Neural cell (in vitro differentiated cells): Measurements from ENCODE around the gene AGFG2.

Experiments
- EP300 ChIP-seq: fragments of 450-650 bp; conservative IDR thresholded peaks from 2 replicates; pipeline ENCODE4 v1.6.1; 2014; ENCODE audit warnings: antibody characterized with exemption, mild to moderate bottlenecking, moderate library complexity; ENCODE audit not compliant: poor library complexity, severe bottlenecking
- POLR2AphosphoS5 ChIP-seq: IDR thresholded peaks from 2 replicates; pipeline ENCODE4 v1.6.1; 2012
- TAF1 ChIP-seq: IDR thresholded peaks from 2 replicates; pipeline ENCODE4 v1.6.1; 2012; ENCODE audit warnings: low read depth
- TF ChIP-seq, protein P1 (sequence below): fragments of 450-650 bp; IDR thresholded peaks from 2 replicates; pipeline ENCODE4 v1.5.1; 2014; ENCODE audit warnings: antibody characterized with exemption, mild to moderate bottlenecking, moderate library complexity; ENCODE audit not compliant: poor library complexity, severe bottlenecking

DNA sequence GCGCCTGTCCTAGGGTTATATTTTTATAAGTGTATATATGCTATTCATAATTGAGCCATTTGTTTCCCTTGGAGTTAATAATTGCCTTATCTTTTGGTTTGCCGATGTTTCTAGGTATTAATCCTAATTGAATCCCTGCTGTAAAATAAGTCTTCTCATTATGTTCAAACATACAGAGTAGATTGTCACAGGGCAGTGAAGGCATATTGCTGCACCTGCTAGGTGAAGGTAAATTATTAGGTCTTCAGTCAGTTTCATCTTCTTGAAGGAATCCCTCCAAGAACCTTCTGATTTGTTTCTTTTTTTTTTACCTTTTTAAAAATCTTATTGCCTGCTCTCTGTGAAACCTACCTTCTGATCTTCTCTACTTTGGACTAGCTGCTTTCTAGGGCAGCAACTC is 17.9 kb upstream of the AGFG2 start:
- no peak for TF ChIP-seq EP300
- TF ChIP-seq, protein P1, sequence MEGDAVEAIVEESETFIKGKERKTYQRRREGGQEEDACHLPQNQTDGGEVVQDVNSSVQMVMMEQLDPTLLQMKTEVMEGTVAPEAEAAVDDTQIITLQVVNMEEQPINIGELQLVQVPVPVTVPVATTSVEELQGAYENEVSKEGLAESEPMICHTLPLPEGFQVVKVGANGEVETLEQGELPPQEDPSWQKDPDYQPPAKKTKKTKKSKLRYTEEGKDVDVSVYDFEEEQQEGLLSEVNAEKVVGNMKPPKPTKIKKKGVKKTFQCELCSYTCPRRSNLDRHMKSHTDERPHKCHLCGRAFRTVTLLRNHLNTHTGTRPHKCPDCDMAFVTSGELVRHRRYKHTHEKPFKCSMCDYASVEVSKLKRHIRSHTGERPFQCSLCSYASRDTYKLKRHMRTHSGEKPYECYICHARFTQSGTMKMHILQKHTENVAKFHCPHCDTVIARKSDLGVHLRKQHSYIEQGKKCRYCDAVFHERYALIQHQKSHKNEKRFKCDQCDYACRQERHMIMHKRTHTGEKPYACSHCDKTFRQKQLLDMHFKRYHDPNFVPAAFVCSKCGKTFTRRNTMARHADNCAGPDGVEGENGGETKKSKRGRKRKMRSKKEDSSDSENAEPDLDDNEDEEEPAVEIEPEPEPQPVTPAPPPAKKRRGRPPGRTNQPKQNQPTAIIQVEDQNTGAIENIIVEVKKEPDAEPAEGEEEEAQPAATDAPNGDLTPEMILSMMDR = no peak
- no peak for TF ChIP-seq TAF1
- no peak for TF ChIP-seq POLR2AphosphoS5
